Measurements from ENCODE around the gene MYO16. TPM values are rescaled to one million over a fixed set of nuclear protein-coding genes. Genes with fewer than 3 reads are reported as not detected.

MYO16 gene
- total RNA-seq, 4 donors from 2014 or later: 0.53 TPM; not detected in 3

GRCh38 chr13:109166804-109167203 is 537.4 kb downstream of the MYO16 start:
- no peak for TF ChIP-seq POLR2A (IDR thresholded peaks at IDR 0.05)
- no peak for TF ChIP-seq CTCF (IDR thresholded peaks at IDR 0.05)

GRCh38 chr13:109172136-109172535 is 542.7 kb downstream of the MYO16 start:
- H3K27me3 ChIP-seq: no peaks in the 10 kb centered on the region
- DNase-seq: no peak
- no peak overlapping the region for H3K27ac ChIP-seq
- no peaks in the 10 kb centered on the region for H3K36me3 ChIP-seq
- H3K9me3 ChIP-seq: no peaks in the 10 kb centered on the region
- H3K4me1 ChIP-seq: no peaks in the 10 kb centered on the region
- no peak for TF ChIP-seq POLR2A (IDR thresholded peaks at IDR 0.05)
- no peak overlapping the region for H3K4me3 ChIP-seq

More at GRCh38 chr13:109166804-109167203, 537.4 kb downstream of the MYO16 start:
- Histone ChIP-seq H3K27me3 (no peaks in the 10 kb centered on the region), H3K4me1 (no peaks in the 10 kb centered on the region), H3K9me3 (no peaks in the 10 kb centered on the region), H3K4me3 (no peak overlapping the region), H3K27ac (no peak overlapping the region), H3K36me3 (no peaks in the 10 kb centered on the region)
- DNase-seq: no peak

- Histone ChIP-seq H3K27me3 (no peaks in the 10 kb centered on the region), H3K4me1 (no peaks in the 10 kb centered on the region), H3K27ac (no peak overlapping the region), H3K9me3 (no peaks in the 10 kb centered on the region), H3K4me3 (no peak overlapping the region), H3K36me3 (no peaks in the 10 kb centered on the region)
- TF ChIP-seq CTCF (IDR thresholded peaks at IDR 0.05) (no peak), POLR2A (IDR thresholded peaks at IDR 0.05) (no peak)
- DNase-seq: no peak
Measured at GRCh38 chr13:109175666-109176065, 546.3 kb downstream of the MYO16 start.

- H3K27ac ChIP-seq: no peak overlapping the region
- no peak for DNase-seq
- H3K27me3 ChIP-seq: no peaks in the 10 kb centered on the region
- no peaks in the 10 kb centered on the region for H3K36me3 ChIP-seq
- no peak overlapping the region for H3K4me3 ChIP-seq
- no peaks in the 10 kb centered on the region for H3K9me3 ChIP-seq
- no peaks in the 10 kb centered on the region for H3K4me1 ChIP-seq
- TF ChIP-seq CTCF (IDR thresholded peaks at IDR 0.05) (no peak), POLR2A (IDR thresholded peaks at IDR 0.05) (no peak)
Measured at GRCh38 chr13:109180905-109181425, 551.6 kb downstream of the MYO16 start.

- no peak for TF ChIP-seq POLR2A (IDR thresholded peaks at IDR 0.05)
- no peak for TF ChIP-seq CTCF (IDR thresholded peaks at IDR 0.05)
Measured at GRCh38 chr13:109182777-109183465, 553.5 kb downstream of the MYO16 start.

GRCh38 chr13:109191413-109191812 is 562.0 kb downstream of the MYO16 start:
- no peak for DNase-seq
- TF ChIP-seq CTCF (IDR thresholded peaks at IDR 0.05) (no peak), POLR2A (IDR thresholded peaks at IDR 0.05) (no peak)
- Histone ChIP-seq H3K36me3 (no peaks in the 10 kb centered on the region), H3K27me3 (no peaks in the 10 kb centered on the region), H3K4me1 (no peaks in the 10 kb centered on the region), H3K9me3 (no peaks in the 10 kb centered on the region), H3K27ac (no peak overlapping the region), H3K4me3 (no peak overlapping the region)

More at GRCh38 chr13:109182777-109183465, 553.5 kb downstream of the MYO16 start:
- no peak overlapping the region for H3K4me3 ChIP-seq
- DNase-seq: no peak
- H3K36me3 ChIP-seq: no peaks in the 10 kb centered on the region
- no peaks in the 10 kb centered on the region for H3K27me3 ChIP-seq
- no peak overlapping the region for H3K27ac ChIP-seq
- no peaks in the 10 kb centered on the region for H3K4me1 ChIP-seq
- no peaks in the 10 kb centered on the region for H3K9me3 ChIP-seq
